HTR-8/SVneo (cell line): ENCODE data around the gene RHBDD1.
"Not testable (repeated sequence)": the region's sequence is repeated elsewhere in the genome, so short reads cannot be mapped to it uniquely, and the experiment has no call there.

ENCODE experiments used
- DNase-seq: peaks from one replicate; pipeline ENCODE4 v3.0.0; 2011; ENCODE audit warnings: low spot score, mixed read lengths; ENCODE audit not compliant: insufficient read length
- FAIRE-seq: peaks from 2 replicates; lab custom pipeline; 2011; peaks lifted over from hg19 to GRCh38; lab: Jason Lieb, UNC

Gene RHBDD1

DNA sequence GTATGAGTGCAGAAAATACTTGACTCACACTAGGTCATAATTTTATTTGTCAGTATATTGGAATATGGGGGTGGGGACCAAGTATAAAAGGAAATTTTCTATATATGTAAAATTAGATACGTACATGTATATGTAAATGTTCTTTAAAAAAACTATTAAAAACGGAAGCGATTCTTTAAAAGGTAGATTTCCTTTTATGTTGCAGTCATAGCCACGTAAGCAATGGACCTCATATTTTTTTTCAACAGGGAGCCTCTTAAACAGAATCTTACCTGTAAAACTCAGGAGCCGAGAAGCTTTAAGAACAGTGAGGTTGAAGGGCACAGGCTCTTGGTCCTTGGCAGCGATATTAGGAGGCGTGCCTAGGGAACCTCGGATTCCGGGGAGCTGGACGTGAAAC, 3.3 kb downstream of the RHBDD1 start:
- no peak for FAIRE-seq
- DNase-seq: no peak

DNA sequence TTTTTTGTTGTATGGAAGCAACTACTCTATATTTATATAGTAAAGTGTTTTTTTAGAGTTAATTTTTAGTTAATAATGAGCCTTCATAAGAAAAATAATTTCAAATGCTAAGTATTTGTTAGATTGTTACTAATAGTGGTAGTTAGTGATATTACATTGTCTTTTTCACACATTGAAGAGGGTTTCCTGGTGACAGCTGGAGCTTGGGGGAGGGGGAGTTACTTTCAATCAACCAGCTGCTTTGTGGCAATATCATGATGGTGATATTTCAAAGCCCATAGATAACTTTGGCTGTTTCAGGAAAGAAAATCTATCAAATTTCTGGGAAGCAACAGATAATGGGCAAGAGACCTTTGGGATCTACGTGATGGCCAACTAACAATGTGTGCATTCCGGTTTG, 4.1 kb downstream of the RHBDD1 start:
- no peak for DNase-seq
- FAIRE-seq: no peak

DNA sequence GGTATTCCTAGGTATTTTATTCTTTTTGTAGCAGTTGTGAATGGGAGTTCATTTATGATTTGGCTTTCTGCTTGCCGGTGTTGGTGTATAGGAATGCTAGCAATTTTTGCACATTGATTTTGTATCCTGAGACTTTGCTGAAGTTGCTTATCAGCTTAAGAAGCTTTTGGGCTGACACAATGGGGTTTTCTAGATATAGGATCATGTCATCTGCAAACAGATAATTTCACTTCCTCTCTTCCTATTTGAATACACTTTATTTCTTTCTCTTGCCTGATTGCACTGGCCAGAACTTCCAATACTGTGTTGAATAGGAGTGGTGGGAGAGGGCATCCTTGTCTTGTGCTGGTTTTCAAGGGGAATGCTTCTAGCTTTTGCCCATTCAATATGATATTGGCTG, 7.1 kb downstream of the RHBDD1 start:
- FAIRE-seq, DNase-seq: not testable (repeated sequence)

DNA sequence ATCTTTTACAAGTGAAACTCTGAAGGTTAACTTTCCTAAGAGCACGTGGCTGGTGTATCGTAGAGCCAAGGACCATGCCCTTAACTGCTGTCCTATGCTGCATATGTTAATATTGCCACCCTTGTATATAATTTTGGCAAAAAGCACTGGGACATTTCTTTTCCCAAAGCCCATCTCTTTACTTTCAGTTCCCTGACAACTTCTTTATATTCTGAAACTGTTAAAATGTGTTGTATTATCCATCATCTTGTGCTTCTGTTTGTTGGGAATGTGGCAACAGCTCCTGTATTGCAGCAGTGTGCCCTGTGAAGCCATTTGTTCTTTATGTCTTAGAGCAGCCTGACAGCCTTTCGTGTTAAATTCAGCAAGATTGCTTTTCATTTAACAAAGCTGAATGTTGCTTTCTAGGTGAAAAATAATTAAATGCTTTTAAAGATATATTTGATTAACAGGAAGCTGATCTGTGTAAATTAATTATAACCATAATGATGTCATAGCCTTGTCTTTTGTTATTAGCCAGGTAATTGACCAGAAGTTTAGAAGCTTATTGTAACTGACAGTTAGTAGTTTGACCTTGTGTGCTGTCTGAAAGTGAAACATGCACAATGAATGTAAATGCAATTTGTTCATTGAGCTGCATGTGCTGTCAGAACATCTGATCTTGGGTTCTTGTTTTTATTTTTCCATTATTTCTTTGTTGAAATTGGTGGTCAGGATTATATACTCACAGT, 9.7 kb downstream of the RHBDD1 start:
- DNase-seq (no peak), FAIRE-seq (no peak)

DNA sequence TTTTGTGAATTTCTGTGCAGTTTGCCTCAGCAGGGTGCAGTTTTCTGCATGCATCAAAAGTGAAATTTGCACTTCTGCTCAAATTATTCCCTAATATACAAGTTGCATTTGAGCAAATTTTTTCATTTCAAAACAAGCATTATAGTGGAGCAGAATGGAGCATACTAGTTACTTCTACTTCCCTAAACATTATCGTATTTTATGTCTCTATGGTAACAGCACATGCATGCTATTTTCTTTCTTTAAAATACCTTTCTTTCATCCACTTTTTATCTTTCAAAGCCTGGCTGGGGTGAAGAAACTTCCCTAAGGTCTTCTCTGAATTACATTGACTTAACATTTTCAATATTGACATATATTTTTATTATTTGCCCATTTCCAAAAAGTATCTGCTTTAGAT, 11.2 kb downstream of the RHBDD1 start:
- FAIRE-seq: no peak
- no peak for DNase-seq

DNA sequence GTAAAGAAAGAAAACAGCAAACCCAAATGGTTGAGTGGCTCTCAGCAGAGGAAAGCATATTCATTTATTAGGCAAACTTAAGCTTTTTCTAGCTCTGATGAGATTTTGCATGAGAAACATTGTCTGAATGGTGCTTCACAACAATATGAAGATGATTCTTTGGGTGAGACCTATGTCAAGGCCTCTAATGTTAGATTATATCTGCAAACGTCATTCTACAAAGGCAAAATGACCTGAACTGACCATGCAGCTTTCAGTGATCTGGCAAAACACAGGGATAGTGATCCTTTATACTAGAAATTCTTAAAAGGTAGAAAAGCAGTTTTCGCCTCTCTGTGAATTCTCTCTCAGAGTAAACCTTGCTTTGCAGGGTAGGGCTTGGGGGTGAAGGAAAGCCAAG, 11.7 kb downstream of the RHBDD1 start:
- FAIRE-seq: no peak
- no peak for DNase-seq

DNA sequence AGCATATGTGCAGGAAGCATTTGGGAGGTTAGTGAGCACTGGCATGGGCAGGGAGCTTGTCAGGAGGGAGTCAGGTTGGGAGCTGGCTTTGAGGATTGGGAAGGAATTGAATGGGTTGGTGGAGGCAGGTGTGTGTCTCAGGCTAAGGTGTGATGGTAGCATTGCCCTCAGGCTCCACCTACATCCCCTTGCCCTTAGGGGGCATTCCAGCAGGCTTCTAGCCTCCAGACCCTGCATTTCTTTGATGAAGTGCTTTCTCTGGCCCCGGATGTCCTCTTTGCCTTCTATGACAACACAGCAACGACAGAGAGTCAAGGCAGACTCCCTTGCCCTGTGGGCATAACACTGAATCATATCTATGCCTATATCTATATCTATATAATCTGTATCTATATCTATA, 13.5 kb downstream of the RHBDD1 start:
- FAIRE-seq (no peak), DNase-seq (no peak)

DNA sequence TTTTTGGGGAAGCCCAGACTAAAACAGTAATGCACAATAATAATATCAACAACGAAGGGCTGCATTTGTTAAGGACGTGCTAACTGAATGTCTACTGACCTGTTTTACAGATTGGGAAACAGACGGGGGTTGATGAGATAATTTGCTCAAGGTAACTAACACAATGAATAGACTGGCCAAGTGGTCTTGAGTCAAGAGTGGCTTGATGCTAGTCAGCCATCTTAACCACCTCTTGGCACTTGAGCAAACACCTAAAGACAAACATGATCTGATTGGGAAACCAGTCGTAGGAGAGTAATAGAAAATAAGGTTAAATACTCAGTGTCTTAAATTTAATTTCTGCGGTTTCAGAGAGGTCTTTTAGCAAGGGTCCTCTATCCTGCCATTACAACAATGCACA, 14.2 kb downstream of the RHBDD1 start:
- DNase-seq (no peak), FAIRE-seq (no peak)

DNA sequence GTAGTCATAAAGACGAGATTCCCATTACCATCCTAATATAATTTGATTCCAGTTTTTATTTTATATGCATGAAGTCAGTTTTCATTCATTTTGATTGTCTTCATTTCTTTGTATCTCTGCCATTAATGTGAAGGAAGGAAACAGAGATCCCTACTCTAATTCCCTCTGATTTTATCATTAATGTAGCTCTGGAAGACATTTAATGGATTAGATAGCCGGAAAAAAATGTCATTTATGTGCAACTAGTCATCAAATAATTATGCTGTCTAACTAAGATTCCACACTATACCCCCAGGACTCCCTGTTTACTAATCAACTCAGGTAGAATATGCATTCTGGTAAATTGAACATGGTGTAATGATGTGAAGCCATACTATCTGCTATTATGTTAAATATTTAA, 19.9 kb downstream of the RHBDD1 start:
- DNase-seq (no peak), FAIRE-seq (no peak)

DNA sequence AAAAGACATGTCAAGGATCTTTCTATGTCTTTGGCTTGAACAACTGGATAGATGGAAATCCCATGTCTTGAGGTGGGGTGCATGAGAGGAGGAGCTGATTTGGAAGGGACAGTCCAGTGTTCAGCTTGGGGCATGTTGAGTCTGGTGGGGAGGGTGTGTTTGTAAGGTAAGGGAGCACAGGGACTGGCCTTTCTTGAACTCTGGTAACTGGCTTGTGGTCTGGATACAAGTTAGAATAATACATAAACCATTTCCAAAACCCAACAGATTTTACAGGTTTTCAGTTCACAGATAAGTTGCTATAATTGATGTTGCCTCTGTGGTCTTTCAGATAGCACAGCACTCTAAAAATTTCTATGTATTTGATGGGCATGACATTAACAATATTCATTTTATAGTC, 24.2 kb downstream of the RHBDD1 start:
- no peak for FAIRE-seq
- no peak for DNase-seq

DNA sequence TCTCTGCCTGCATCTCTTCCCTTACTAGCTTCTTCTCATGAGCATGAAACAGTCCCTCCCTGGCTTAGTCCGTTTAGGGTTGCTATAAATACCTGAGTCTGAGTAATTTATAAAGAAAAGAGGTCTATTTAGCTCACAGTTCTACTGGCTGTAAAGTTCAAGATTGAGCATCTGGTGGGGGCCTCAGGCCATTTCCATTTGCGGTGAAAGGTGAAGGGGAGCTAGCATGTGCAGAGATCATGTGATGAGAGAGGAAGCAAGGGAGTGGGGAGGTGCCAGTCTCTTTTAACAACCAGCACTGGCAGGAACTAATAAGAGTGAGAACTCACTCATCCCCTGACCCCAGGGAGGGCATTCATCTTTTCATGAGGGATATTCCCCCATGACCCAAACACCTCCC, 26.8 kb downstream of the RHBDD1 start:
- no peak for FAIRE-seq
- no peak for DNase-seq

DNA sequence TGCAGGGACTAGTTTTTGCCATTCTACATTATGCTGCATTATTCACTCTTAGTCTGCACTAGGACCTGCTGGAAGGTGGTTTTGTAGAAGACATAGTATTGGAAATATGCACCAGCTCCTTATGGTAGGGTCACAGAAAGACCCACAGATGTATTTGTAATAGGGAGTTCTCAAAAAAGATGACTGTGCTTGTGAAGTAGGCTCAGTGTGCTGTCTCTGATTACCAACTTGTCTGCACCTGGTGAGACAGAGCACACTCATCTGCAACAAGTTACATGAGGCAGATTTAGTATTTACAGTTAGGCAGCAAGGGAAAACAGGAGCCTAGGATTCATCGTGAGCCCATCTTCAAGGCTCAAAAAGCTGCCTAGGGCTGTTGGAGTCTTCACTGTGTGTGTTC, 29.4 kb downstream of the RHBDD1 start:
- no peak for FAIRE-seq
- DNase-seq: no peak

DNA sequence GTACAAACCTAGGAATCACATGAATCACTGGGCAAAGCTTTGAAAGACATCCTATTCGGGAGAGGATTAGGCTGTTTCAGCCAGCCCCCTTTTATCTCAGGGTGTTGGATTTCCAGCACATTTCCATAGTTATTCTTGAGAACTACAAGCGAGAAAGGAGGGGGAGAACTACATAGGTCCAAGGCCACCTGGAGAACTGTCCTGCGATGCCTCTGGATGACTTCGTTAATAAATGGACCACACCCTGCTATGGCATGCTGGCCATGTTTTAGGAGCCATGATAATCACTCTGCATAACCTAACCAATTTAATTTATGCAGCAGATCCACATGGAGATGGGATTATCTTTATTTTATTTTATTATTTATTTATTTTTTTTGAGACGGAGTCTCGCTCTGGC, 29.9 kb downstream of the RHBDD1 start:
- FAIRE-seq (no peak), DNase-seq (no peak)

DNA sequence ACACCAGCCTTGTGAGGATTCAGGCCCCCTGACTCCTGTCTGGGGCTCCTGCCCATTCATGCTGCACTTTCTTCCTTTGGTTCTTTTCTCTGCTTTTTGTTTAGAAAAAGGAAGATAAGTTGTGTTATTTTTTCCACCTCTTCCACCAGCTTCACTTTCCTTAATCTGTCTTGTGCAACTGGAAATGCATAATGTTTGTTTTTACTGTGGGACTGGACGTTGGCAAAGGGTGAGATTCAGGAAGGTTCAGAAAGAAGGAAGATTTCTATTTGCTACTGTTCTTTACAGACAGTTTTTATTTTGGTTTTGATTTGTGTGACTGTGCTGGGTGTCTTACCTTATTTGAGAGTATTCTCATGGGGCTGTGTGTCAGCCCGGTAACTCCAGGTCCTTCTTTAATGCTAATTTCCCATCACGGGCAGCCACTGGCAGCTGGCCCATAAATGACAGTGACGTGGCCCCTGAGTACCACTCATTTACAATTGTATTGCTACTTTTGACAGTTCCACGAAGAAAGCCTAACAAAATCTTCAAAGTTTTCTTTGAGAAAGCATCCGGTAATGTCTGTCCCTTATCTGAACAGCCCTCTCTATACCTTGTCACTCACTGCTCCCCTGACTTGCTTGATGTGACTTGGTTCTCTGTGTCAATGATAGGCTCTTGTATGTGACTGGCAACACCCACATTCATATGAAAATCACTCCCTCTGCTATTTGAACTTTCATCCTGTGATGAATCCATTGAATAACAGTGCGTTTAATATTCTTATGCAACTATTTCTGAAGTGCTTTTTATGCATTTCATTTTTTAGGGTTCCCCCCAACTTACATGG, 32.7 kb downstream of the RHBDD1 start:
- FAIRE-seq (no peak), DNase-seq (no peak)

DNA sequence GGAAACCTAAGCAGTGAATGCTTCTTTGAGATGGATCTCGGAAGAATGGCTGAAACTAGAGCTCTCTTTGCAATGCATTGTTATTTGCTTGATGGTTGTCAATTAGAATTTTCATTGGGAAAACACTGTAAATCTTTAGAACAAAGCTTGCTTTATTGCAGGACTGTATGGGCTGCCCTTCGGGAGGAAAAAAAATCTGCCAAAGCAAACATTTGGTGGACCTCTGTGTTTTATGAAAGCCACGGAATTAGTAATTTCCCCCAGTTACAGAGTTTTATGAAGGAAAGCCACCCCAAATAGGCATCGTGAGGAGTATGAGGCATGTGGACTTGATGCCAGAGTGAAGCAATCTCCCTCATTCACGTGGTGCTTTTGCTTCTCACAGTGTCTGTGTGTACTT, 33.5 kb downstream of the RHBDD1 start:
- no peak for FAIRE-seq
- no peak for DNase-seq

DNA sequence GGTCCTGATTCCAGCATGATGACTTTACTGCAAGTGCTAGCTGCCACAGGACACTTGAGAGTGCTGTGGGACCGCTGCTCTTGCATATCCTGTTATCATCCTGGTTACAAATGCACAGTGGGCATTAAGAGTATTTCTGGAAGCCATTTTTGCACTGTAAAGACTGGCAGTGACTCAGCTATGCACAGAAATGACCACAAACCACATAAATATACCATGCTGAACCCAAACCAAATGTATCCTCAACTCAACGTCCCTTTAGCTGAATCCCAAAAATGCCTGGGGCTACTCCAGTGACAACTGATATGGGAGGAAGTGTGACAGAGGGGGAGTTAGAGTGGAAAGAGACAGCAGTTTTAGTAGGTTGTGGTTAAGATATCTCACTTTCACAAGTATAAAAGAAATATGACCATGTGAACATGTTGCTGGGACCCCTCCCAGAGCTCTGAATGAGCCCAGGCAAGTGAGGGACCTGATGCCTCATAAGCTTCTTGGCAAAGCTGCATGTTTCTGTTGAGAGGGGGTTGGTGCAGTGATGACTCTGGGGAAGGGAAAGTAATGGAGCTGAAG, 37.3 kb downstream of the RHBDD1 start:
- FAIRE-seq (no peak), DNase-seq (no peak)

DNA sequence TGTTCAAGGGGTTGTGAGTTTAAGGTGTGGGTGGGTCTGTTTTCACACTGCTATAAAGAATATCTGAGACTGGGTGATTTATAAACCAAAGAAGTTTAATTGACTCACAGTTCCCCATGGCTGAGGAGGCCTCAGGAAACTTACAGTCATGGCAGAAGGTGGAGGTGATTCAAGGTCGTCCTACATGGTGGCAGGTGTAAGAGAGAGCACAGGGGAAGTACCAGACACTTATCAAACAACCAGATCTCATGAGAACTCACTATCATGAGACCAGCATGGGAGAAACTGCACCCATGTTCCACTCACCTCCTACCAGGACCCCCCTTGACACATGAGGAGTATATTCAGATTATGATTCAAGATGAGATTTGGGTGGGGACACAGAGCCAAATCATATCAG, 38.0 kb downstream of the RHBDD1 start:
- no peak for FAIRE-seq
- DNase-seq: no peak

DNA sequence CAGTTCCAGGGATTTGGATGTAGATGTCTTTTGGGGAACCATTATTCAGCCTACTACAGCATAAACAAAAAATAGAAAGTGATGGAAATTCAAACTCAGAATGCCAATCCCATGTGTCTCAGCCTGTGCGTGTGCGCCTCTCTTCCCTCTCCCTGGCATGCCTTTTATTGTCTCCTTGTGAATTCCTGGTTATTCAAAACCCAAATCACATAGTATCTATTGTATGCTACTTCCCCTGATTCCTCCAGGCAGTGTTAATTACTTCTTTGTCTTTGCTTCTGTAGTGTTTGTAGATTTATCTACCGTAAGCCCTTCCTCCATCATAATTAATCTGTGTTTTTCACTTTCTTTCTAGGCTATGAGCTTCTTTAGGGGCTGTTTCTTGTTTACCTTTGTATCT, 38.9 kb downstream of the RHBDD1 start:
- FAIRE-seq (no peak), DNase-seq (no peak)

DNA sequence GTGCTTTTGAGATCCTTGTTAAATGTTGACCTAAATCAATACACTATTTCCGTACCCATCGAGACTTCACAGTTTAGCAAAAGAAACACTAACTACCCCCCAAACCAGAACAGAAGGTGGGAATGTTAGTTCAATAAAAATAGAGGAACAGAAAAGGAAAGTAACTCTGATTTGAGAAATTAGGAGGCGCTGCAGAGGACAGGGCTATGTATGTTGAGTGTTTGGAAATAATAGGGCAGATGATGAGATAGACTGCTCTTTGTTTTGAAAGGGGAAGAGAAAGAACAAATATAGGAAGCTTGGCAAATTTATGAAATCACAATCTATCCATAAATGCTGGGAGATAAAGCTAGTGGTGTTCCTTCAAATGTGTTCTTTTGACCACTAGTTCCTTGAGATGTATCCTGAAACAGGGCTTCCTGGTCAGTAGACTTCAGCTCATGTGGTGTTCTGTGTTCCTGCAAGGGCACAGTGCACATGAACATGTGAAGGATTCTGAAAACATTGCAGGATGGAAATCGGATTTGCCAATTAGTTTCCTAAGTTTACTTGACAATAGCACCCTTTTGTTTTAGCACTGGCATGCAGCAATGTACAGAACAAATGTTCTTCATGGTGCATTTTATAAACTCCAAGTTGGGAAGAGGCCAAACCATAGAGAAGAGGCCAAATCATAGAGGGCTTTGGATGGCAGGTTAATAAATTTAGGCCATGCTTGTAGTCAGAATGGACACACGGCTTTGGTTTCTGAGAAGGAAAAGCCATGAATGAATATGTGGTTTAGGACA, 39.8 kb downstream of the RHBDD1 start:
- FAIRE-seq (no peak), DNase-seq (no peak)

DNA sequence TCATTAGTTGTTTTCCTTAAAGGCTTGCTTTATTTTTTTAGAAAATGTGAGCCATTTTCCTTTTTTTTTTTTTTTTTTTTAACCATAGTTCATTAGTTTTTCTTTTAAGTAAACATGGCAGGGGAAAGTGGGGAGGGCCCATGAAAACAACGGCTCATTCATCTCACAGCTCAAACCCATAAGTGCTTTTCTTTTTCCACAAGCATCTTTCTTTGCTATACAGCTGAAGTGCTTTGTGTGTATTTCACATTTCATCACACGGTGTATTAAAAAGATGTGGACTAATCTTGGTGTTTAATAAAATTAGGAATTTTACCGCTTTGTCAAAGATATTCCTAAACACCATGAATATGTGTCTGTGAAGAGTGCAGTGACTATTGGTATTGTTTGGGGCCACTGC, 41.6 kb downstream of the RHBDD1 start:
- no peak for DNase-seq
- no peak for FAIRE-seq

DNA sequence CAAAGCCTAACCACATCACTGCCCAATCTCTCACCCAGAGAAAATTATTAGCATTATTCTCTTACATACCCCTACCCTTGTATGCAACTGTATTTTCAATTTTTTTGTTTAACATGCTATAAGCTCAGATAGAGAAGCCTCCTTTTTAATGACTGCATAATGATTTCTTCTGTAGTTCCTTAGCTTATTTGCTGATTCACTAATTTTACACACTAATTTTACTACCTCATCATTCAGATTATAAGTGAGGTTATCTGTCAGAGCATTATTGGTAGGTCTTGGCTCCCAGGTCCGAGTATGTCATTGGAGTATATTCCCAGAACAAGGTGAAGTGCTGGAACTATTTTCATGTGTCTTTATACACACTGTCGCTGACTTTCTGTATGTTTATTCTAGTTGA, 45.4 kb downstream of the RHBDD1 start:
- no peak for DNase-seq
- no peak for FAIRE-seq
